HK-2 (cell line): Measurements from ENCODE around the gene DUSP22.

ENCODE experiments used
- DNase-seq: peaks from one replicate; pipeline ENCODE4 v3.0.0-alpha.2; 2018; ENCODE audit not compliant: unreplicated experiment

Gene DUSP22

GRCh38 chr6:395432-396125 is 103.3 kb downstream of the DUSP22 start:
- no peak for DNase-seq

GRCh38 chr6:396126-396520 is 103.8 kb downstream of the DUSP22 start:
- no peak for DNase-seq

GRCh38 chr6:397056-397455 is 104.8 kb downstream of the DUSP22 start:
- no peak for DNase-seq

- no peak for DNase-seq
Observed at GRCh38 chr6:397604-398003, 105.3 kb downstream of the DUSP22 start.

- DNase-seq: no peak
Observed at GRCh38 chr6:398065-398464, 105.8 kb downstream of the DUSP22 start.

GRCh38 chr6:398558-399078 is 106.3 kb downstream of the DUSP22 start:
- no peak for DNase-seq

GRCh38 chr6:399785-400534 is 107.7 kb downstream of the DUSP22 start:
- no peak for DNase-seq

- no peak for DNase-seq
Observed at GRCh38 chr6:400815-401214, 108.5 kb downstream of the DUSP22 start.
